ENCODE measurements around the gene PRR3. TPM values are rescaled to one million over a fixed set of nuclear protein-coding genes. Genes with fewer than 3 reads are reported as not detected.

The PRR3 gene
- total RNA-seq, 2 experiments from 2014 or later: 21.7 to 22.0 TPM

DNA sequence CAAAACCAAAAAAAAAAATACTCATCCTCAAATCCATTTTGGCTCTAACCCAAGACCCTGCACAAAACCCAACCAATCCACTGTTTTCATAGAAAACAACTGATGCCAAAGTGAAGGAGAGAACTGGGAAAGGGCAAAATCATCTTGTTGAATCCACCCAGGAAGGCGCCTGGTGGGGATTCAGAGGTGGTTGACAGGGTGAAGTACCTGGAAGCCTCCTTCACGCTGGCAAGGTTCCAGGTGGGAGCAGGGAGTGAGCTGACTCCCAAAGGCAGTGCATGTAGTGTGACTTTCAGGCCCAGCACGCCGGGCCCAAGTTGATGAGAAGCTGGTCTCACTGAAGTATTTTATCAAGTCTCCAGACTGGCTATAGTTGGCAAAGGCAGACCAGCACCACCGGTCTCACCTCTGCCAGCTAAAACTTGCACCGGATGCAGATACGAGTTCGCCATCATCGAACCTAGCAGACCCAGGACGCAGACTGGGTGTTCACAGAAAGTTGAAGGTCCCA is 43.4 kb downstream of the PRR3 start:
- Mint-ChIP-seq H3K4me1 (ENCODE audit: low read depth) (peaks cover 9% of the 10 kb centered on the region), H3K4me3 (no peak overlapping the region), H3K27me3 (ENCODE audit: low read depth) (no peaks in the 10 kb centered on the region), H3K36me3 (ENCODE audit: low read depth) (peaks cover 44% of the 10 kb centered on the region), H3K9me3 (no peaks in the 10 kb centered on the region), H3K27ac (peak overlapping the region; percentile 37)
- intact Hi-C loops (cut with micrococcal nuclease): no loop called here
- DNase-seq: no peak
- CTCF ChIA-PET: interaction anchor here (0.6 to 7.6 kb wide), 7 partner anchors 10 to 117 kb away, joined by 3 to 134 read pairs (median 8); no protein-coding TSS in a partner anchor

DNA sequence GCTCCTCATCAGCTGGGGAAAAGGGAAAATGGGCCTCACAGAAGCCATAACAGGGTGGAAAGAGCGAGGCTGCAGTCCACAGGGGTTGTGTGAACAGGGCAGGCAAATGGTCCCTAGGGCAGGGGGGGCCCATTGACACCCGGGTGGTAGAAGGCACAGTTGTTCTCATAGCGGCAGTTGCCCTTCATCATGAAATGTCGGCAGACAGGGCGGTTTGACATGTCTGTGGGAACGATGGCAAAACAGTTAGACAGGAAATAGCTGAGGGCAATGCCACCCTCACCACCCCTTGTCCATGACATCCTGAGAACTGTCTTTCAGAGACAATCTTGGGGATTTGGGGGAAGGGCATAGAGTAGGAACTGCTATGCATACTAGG is 44.3 kb downstream of the PRR3 start:
- Mint-ChIP-seq H3K27me3 (ENCODE audit: low read depth) (no peaks in the 10 kb centered on the region), H3K27ac (peak overlapping the region; percentile 70), H3K9me3 (no peaks in the 10 kb centered on the region), H3K4me3 (no peak overlapping the region), H3K36me3 (ENCODE audit: low read depth) (peaks cover 51% of the 10 kb centered on the region), H3K4me1 (ENCODE audit: low read depth) (peaks cover 12% of the 10 kb centered on the region)
- CTCF ChIA-PET: interaction anchor here (1.2 to 7.6 kb wide), 4 partner anchors 57 to 131 kb away, joined by 3 to 134 read pairs (median 24); no protein-coding TSS in a partner anchor
- intact Hi-C loops (cut with micrococcal nuclease): no loop called here
- DNase-seq: no peak

DNA sequence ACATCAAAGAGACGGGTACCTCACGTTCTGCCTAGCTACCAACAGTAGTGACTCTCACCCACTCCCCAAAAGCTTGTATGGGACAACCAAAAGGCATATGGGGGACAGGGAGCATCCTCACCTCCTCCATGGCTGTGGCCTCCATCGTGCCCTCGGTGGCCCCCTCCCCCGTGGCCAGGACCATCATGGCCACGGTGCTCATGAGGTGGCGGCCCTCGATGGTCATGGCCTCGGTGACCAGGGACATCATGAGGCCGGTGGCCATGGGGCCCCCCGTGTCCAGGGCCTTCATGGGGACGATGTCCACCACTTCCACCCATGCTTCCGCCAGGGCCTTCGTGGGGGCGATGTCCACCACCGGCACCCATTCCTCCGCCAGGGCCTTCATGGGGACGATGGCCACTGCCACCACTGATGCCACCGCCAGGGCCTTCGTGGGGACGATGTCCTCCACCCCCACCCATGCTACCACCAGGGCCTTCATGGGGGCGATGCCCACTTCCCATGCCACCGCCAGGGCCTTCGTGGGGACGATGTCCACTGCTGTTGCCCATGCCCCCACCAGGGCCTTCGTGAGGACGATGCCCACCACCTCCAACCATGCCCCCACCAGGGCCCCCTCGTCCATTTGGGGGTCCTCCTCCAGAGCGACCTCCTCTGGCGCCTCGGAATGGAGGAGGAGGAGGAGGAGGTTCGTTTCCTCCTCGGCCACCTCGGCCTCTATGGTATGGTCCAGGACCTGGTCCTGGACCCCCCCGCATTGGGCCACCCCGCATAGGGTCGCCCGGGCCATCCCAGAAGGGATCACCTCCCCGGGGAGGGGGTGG is 44.9 kb downstream of the PRR3 start:
- no peaks in the 10 kb centered on the region for H3K9me3 Mint-ChIP-seq
- no peak overlapping the region for H3K27ac Mint-ChIP-seq
- DNase-seq: no peak
- CTCF ChIA-PET: interaction anchor here (1.2 kb wide), 1 partner anchor 131 kb away, joined by 3 read pairs; no protein-coding TSS in a partner anchor
- H3K36me3 Mint-ChIP-seq (ENCODE audit: low read depth): peaks cover 54% of the 10 kb centered on the region
- H3K27me3 Mint-ChIP-seq (ENCODE audit: low read depth): no peaks in the 10 kb centered on the region
- H3K4me3 Mint-ChIP-seq: no peak overlapping the region
- intact Hi-C loops (cut with micrococcal nuclease): no loop called here
- peaks cover 16% of the 10 kb centered on the region for H3K4me1 Mint-ChIP-seq (ENCODE audit: low read depth)

DNA sequence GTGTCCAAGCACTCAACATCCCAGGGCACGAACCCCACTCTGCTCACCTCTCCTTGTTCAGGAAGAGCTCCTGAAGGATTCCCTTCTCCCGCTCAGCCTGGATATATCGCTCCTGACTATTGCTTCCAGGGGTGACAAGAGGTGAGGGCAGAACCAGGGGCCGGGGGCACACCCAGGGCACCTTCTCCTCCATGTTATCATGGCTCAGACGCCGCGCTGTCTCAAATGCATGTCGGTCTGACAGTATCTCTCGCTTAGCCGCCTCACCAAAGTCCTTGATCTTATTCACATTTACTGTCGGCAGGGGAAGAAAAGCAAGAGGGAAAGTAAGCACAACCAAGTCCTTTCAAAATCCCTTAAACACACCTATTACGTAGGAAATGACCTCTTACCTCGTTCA is 46.9 kb downstream of the PRR3 start:
- CTCF ChIA-PET: interaction anchor here (0.6 kb wide), 1 partner anchor 100 kb away, joined by 3 read pairs; no protein-coding TSS in a partner anchor
- H3K9me3 Mint-ChIP-seq: no peaks in the 10 kb centered on the region
- H3K4me1 Mint-ChIP-seq (ENCODE audit: low read depth): peaks cover 22% of the 10 kb centered on the region
- no peaks in the 10 kb centered on the region for H3K27me3 Mint-ChIP-seq (ENCODE audit: low read depth)
- H3K4me3 Mint-ChIP-seq: no peak overlapping the region
- peaks cover 63% of the 10 kb centered on the region for H3K36me3 Mint-ChIP-seq (ENCODE audit: low read depth)
- no peak for DNase-seq
- no peak overlapping the region for H3K27ac Mint-ChIP-seq
- intact Hi-C loops (cut with micrococcal nuclease): no loop called here

DNA sequence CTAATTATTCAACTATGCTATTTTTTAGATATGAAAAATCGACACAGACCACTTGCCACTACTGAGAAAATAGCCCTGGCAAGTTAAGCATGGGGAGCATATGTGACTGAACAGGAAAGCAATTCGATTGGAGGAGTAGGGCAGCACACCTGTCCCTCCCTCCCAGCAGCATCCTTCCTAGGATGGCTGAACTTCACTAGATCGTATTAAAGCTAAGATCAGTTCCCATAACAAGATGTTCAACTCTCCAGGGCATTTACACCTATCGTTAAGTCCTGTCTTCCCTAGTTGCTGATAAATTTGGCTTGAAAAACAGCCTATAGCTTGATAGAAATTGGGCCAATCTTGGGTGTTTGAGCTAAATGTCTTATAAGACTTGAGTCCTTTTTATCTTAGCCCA is 53.0 kb downstream of the PRR3 start:
- CTCF ChIA-PET: interaction anchor here (0.7 to 1.5 kb wide), 6 partner anchors 13 to 477 kb away, joined by 3 to 14 read pairs (median 6); partner anchors contain the start of gene ABCF1
- intact Hi-C loops (cut with micrococcal nuclease): loop anchor here (10.0 kb wide), 1 partner anchor 545 kb away; the partner anchor contains the start of genes POLR1H and PPP1R11

DNA sequence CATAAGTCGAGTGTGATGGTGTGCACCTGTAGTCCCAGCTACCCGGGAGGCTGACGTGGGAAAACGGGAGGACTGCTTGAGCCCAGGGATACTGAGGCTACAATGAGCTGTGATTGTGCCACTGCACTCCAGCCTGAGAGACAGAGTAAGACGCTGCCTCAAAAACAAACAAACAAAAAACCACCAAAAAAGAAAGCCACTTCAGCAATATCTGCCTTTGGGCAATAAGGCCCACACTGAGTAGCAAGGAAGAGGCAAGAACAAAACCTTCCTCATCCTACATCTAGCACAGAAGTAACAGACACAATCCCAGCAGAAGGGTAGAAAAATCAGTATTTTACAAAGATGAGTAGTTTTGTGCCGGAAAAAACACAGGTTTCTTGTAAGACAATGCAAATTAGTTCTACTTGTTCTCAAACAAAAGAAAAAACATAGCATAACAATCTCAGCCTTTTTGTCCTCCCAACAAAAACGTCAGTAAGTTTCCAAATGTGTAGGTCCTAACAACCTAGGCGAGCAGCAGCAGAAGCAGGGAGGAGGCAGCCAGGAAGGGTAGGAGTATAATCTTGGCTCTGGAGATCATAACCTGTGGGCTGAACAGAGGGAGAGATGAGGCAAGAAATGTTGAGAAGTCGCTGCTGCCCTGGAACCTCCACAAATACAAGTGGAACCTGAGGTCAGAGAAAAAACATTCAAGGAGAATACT is 54.2 kb downstream of the PRR3 start:
- H3K27ac Mint-ChIP-seq: peak overlapping the region; percentile 95

More for the DNA sequence above, 53.0 kb downstream of the PRR3 start:
- Mint-ChIP-seq H3K4me3 (no peak overlapping the region), H3K4me1 (ENCODE audit: low read depth) (peaks cover 64% of the 10 kb centered on the region), H3K27ac (peak overlapping the region; percentile 27), H3K27me3 (ENCODE audit: low read depth) (no peaks in the 10 kb centered on the region), H3K36me3 (ENCODE audit: low read depth) (peaks cover 62% of the 10 kb centered on the region), H3K9me3 (no peaks in the 10 kb centered on the region)
- DNase-seq: no peak

DNA sequence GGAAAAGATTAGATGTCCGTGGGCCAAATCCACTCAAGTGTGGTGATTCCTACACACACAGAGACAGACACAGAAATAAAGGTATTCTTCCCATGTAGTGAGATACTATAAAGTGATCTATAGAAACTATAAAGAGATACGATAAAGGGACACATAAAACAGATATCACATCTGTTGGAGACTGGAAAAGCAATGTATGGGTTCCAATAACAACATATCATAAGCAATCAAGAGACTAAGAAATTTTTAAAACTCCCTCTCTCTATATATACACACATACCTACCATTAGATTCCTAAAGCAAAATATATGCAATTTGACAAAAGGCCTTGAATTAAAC is 54.7 kb downstream of the PRR3 start:
- H3K4me1 Mint-ChIP-seq (ENCODE audit: low read depth): peaks cover 57% of the 10 kb centered on the region
- intact Hi-C loops (cut with micrococcal nuclease): loop anchor here (10.0 kb wide), 1 partner anchor 547 kb away; the partner anchor contains the start of genes POLR1H and PPP1R11

More for the DNA sequence above, 54.2 kb downstream of the PRR3 start:
- Mint-ChIP-seq H3K27me3 (ENCODE audit: low read depth) (no peaks in the 10 kb centered on the region), H3K4me3 (no peak overlapping the region), H3K36me3 (ENCODE audit: low read depth) (peaks cover 63% of the 10 kb centered on the region), H3K9me3 (no peaks in the 10 kb centered on the region), H3K4me1 (ENCODE audit: low read depth) (peaks cover 63% of the 10 kb centered on the region)
- CTCF ChIA-PET: interaction anchor here (0.8 to 3.7 kb wide), 6 partner anchors 14 to 128 kb away, joined by 3 to 38 read pairs (median 10); partner anchors contain the start of gene ABCF1
- no peak for DNase-seq
- intact Hi-C loops (cut with micrococcal nuclease): loop anchor here (10.0 kb wide), 1 partner anchor 547 kb away; the partner anchor contains the start of genes POLR1H and PPP1R11

DNA sequence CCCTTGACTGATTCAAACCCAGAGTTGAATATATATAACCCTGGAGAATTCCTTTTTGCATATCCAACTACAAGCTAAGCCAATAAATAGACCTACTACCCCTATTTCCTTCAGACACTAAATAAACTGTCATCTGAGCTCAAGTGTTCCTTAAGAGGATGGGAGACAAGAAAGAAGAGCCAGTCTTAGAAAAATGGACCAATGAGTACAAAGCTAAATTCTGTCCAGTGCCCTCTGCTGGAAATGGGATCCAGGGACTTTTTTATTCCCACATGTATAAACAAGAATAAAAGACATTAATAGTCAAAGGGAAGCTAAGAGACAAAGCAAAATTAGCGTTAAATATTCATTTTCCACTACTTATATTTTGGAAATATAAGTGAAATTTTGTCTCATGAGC is 55.1 kb downstream of the PRR3 start:
- DNase-seq: no peak
- Mint-ChIP-seq H3K4me1 (ENCODE audit: low read depth) (peaks cover 57% of the 10 kb centered on the region), H3K27ac (peak overlapping the region; percentile 95), H3K27me3 (ENCODE audit: low read depth) (no peaks in the 10 kb centered on the region), H3K36me3 (ENCODE audit: low read depth) (peaks cover 66% of the 10 kb centered on the region), H3K4me3 (no peak overlapping the region), H3K9me3 (no peaks in the 10 kb centered on the region)
- intact Hi-C loops (cut with micrococcal nuclease): loop anchor here (10.0 kb wide), 1 partner anchor 547 kb away; the partner anchor contains the start of genes POLR1H and PPP1R11
- CTCF ChIA-PET: interaction anchor here (1.6 to 3.7 kb wide), 5 partner anchors 15 to 129 kb away, joined by 5 to 38 read pairs (median 18); no protein-coding TSS in a partner anchor

More for the DNA sequence above, 54.7 kb downstream of the PRR3 start:
- H3K4me3 Mint-ChIP-seq: no peak overlapping the region
- H3K9me3 Mint-ChIP-seq: no peaks in the 10 kb centered on the region
- peaks cover 63% of the 10 kb centered on the region for H3K36me3 Mint-ChIP-seq (ENCODE audit: low read depth)
- no peak for DNase-seq
- no peaks in the 10 kb centered on the region for H3K27me3 Mint-ChIP-seq (ENCODE audit: low read depth)
- CTCF ChIA-PET: interaction anchor here (2.5 to 3.7 kb wide), 3 partner anchors 14 to 129 kb away, joined by 10 to 38 read pairs (median 18); no protein-coding TSS in a partner anchor
- H3K27ac Mint-ChIP-seq: peak overlapping the region; percentile 95

DNA sequence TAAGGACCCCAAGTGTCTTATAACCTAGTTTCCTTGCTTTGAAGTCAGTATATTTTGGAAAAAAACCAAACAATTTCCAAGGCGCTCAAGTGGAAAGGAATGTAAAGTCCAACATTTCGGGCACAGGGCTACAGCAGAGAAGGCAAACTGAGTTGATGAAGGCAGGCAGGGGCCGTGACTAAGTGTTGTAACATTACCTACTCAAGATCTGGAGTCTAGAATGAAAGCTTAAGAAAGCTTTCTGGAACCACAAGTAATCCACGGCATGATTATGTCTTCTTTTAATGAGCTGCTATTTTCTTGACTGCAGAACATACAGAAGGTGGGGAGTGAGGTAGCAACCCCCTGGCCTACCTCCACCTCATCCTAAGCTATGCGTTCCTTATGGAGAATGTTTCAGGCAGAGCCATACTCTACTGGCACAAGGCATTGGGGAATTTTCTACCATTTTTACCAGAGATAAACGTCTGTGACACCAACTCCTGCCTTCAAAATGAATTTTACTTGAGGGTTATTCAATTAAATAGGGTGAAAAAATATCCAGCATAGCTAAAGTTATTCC is 55.7 kb downstream of the PRR3 start:
- H3K27ac Mint-ChIP-seq: peak overlapping the region; percentile 95
- no peak for DNase-seq
- intact Hi-C loops (cut with micrococcal nuclease): loop anchor here (10.0 kb wide), 1 partner anchor 548 kb away; the partner anchor contains the start of genes POLR1H and PPP1R11
- peak overlapping the region; percentile 23 for H3K4me3 Mint-ChIP-seq
- H3K9me3 Mint-ChIP-seq: no peaks in the 10 kb centered on the region
- CTCF ChIA-PET: interaction anchor here (0.7 to 3.7 kb wide), 12 partner anchors 15 to 475 kb away, joined by 3 to 38 read pairs (median 5); no protein-coding TSS in a partner anchor
- H3K27me3 Mint-ChIP-seq (ENCODE audit: low read depth): no peaks in the 10 kb centered on the region
- H3K4me1 Mint-ChIP-seq (ENCODE audit: low read depth): peaks cover 53% of the 10 kb centered on the region
- H3K36me3 Mint-ChIP-seq (ENCODE audit: low read depth): peaks cover 62% of the 10 kb centered on the region
